Parathyroid adenoma (tissue), 2 donors: ENCODE measurements around the gene CSNK1A1L.
A peak's percentile ranks its signal among the peaks of the same experiment; 100 is the strongest.

Experiments used
- H2AFZ ChIP-seq: fragments of 300-600 bp; sonication (generic); one replicate; pipeline ENCODE4 v1.7.0; 2017; ENCODE audit warnings: antibody characterized with exemption, mild to moderate bottlenecking
- H3K27ac ChIP-seq: fragments of 300-600 bp; sonication (generic); one replicate; pipeline ENCODE4 v1.7.0; 2017
- H3K27me3 ChIP-seq: fragments of 300-600 bp; sonication (generic); one replicate; pipeline ENCODE4 v1.7.0; 2017; ENCODE audit warnings: low read length; ENCODE audit not compliant: control insufficient read depth, insufficient read depth
- H3K36me3 ChIP-seq: fragments of 300-600 bp; sonication (generic); one replicate; pipeline ENCODE4 v1.7.0; 2017; ENCODE audit warnings: low read length; ENCODE audit not compliant: control insufficient read depth, insufficient read depth
- H3K4me1 ChIP-seq: fragments of 300-600 bp; sonication (generic); one replicate; pipeline ENCODE4 v1.7.0; 2017; ENCODE audit warnings: control low read depth
- H3K4me2 ChIP-seq: fragments of 300-600 bp; sonication (generic); one replicate; pipeline ENCODE4 v1.7.0; 2017; ENCODE audit warnings: low read length
- H3K4me3 ChIP-seq: fragments of 300-600 bp; sonication (generic); one replicate; pipeline ENCODE4 v1.7.0; 2017; ENCODE audit warnings: low read depth, low read length
- H3K79me2 ChIP-seq: fragments of 300-600 bp; sonication (generic); one replicate; pipeline ENCODE4 v1.7.0; 2017; ENCODE audit warnings: control low read depth
- H3K9ac ChIP-seq: fragments of 300-600 bp; sonication (generic); one replicate; pipeline ENCODE4 v1.7.0; 2017; ENCODE audit warnings: mild to moderate bottlenecking
- H3K9me3 ChIP-seq: fragments of 300-600 bp; sonication (generic); one replicate; pipeline ENCODE4 v1.7.0; 2017; ENCODE audit warnings: low read length; ENCODE audit not compliant: control insufficient read depth
- TF ChIP-seq, protein P1 (sequence below): fragments of 300-600 bp; sonication (generic); IDR thresholded peaks from one replicate; pipeline ENCODE4 v1.7.0; 2017; ENCODE audit warnings: antibody characterized with exemption, mild to moderate bottlenecking
- donor health status: primary hyperparathyroidism.

CSNK1A1L gene

DNA sequence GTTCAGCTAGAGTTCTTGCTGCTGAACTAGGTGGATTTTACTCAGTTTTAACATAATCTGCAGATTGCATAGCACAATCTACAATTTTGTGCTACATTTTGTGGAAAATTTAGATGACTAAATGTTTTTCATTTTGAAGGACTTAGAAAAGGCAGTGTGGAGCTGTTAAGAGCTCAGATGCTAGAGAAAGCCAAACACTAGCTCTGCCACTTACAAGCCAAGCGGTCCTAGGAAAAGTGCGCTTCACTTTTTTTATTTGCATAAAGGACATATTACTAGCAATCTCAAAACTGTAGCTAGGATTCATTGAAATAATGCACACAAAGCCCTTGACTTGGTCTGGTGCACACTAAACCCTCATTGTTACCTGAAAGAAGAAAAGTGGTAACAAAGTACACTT, 8.1 kb upstream of the CSNK1A1L start:
- Histone ChIP-seq H3K4me3 (no peak overlapping the region), H2AFZ (no peak overlapping the region), H3K9me3 (no peaks in the 10 kb centered on the region), H3K9ac (no peak overlapping the region), H3K79me2 (no peaks in the 10 kb centered on the region), H3K4me1 (no peaks in the 10 kb centered on the region), H3K27me3 (no peaks in the 10 kb centered on the region), H3K27ac (no peak overlapping the region), H3K4me2 (no peak overlapping the region), H3K36me3 (no peaks in the 10 kb centered on the region)
- TF ChIP-seq, protein P1, sequence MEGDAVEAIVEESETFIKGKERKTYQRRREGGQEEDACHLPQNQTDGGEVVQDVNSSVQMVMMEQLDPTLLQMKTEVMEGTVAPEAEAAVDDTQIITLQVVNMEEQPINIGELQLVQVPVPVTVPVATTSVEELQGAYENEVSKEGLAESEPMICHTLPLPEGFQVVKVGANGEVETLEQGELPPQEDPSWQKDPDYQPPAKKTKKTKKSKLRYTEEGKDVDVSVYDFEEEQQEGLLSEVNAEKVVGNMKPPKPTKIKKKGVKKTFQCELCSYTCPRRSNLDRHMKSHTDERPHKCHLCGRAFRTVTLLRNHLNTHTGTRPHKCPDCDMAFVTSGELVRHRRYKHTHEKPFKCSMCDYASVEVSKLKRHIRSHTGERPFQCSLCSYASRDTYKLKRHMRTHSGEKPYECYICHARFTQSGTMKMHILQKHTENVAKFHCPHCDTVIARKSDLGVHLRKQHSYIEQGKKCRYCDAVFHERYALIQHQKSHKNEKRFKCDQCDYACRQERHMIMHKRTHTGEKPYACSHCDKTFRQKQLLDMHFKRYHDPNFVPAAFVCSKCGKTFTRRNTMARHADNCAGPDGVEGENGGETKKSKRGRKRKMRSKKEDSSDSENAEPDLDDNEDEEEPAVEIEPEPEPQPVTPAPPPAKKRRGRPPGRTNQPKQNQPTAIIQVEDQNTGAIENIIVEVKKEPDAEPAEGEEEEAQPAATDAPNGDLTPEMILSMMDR: no peak

GRCh38 chr13:37109051-37109678, 3.7 kb upstream of the CSNK1A1L start:
- Histone ChIP-seq H3K4me3 (no peak overlapping the region), H2AFZ (no peak overlapping the region), H3K27ac (no peak overlapping the region), H3K27me3 (no peaks in the 10 kb centered on the region), H3K9ac (no peak overlapping the region), H3K4me2 (no peak overlapping the region), H3K79me2 (no peaks in the 10 kb centered on the region), H3K9me3 (no peaks in the 10 kb centered on the region), H3K36me3 (no peaks in the 10 kb centered on the region), H3K4me1 (no peaks in the 10 kb centered on the region)
- TF ChIP-seq, protein P1: peak; percentile 50

DNA sequence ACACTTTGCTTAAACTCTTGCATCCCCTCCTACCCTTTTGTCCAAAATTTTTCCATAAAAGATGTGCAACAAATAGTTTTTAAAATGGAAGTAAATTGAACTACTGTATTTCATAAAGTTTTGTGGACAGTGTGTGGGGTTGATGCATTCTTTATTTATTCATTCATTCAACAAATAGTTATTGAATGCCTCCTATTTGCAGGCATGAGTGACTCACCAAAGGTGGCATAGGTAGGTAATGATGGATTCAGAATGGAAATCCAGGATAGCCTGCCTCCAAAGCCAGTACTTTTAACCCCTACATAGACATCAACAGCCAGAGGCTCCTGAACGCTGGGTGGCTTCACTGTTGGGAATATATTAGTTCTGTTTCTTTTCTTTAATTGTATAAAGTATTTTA, 2.4 kb upstream of the CSNK1A1L start:
- H3K27ac ChIP-seq: no peak overlapping the region
- H3K4me3 ChIP-seq: no peak overlapping the region
- H3K4me1 ChIP-seq: no peaks in the 10 kb centered on the region
- H3K79me2 ChIP-seq: no peaks in the 10 kb centered on the region
- no peaks in the 10 kb centered on the region for H3K9me3 ChIP-seq
- H3K9ac ChIP-seq: no peak overlapping the region
- no peaks in the 10 kb centered on the region for H3K36me3 ChIP-seq
- no peak overlapping the region for H3K4me2 ChIP-seq
- TF ChIP-seq, protein P1: no peak
- H2AFZ ChIP-seq: no peak overlapping the region
- H3K27me3 ChIP-seq: no peaks in the 10 kb centered on the region

- Histone ChIP-seq H3K4me1 (no peaks in the 10 kb centered on the region), H2AFZ (no peak overlapping the region), H3K27ac (no peak overlapping the region), H3K36me3 (no peaks in the 10 kb centered on the region), H3K4me2 (no peak overlapping the region), H3K9me3 (no peaks in the 10 kb centered on the region), H3K4me3 (no peak overlapping the region), H3K27me3 (no peaks in the 10 kb centered on the region), H3K9ac (no peak overlapping the region), H3K79me2 (no peaks in the 10 kb centered on the region)
- TF ChIP-seq, protein P1: no peak
Observed at GRCh38 chr13:37107456-37107855, 2.0 kb upstream of the CSNK1A1L start.

- Histone ChIP-seq H3K9me3 (no peaks in the 10 kb centered on the region), H3K27ac (no peak overlapping the region), H3K4me3 (no peak overlapping the region), H3K4me1 (no peaks in the 10 kb centered on the region), H3K79me2 (no peaks in the 10 kb centered on the region), H3K36me3 (no peaks in the 10 kb centered on the region), H2AFZ (no peak overlapping the region), H3K27me3 (no peaks in the 10 kb centered on the region), H3K9ac (no peak overlapping the region), H3K4me2 (no peak overlapping the region)
- TF ChIP-seq, protein P1: no peak
Observed at GRCh38 chr13:37106642-37107041, 1.2 kb upstream of the CSNK1A1L start.
